ENCODE data around the gene PTGDS.

Gene PTGDS

GRCh38 chr9:136983656-136984314, 6.5 kb downstream of the PTGDS start:
- no peak for TF ChIP-seq ZFX (IDR thresholded peaks at IDR 0.05; ENCODE audit: borderline replicate concordance)
- TF ChIP-seq CTCF (IDR thresholded peaks at IDR 0.05): no peak
- H3K27ac ChIP-seq: no peak overlapping the region

- TF ChIP-seq ZFX (IDR thresholded peaks at IDR 0.05; ENCODE audit: borderline replicate concordance): no peak
- no peak overlapping the region for H3K27ac ChIP-seq
Observed at GRCh38 chr9:136984464-136985026, 7.2 kb downstream of the PTGDS start.

GRCh38 chr9:136985027-136985602, 7.8 kb downstream of the PTGDS start:
- H3K27ac ChIP-seq: no peak overlapping the region
- TF ChIP-seq ZFX (IDR thresholded peaks at IDR 0.05; ENCODE audit: borderline replicate concordance) (no peak), CTCF (IDR thresholded peaks at IDR 0.05) (no peak)

- TF ChIP-seq ZFX (IDR thresholded peaks at IDR 0.05; ENCODE audit: borderline replicate concordance) (no peak), CTCF (IDR thresholded peaks at IDR 0.05) (no peak)
Observed at GRCh38 chr9:136985853-136986252, 8.5 kb downstream of the PTGDS start.

GRCh38 chr9:136988872-136989271, 11.6 kb downstream of the PTGDS start:
- no peak overlapping the region for H3K27ac ChIP-seq
- TF ChIP-seq CTCF (IDR thresholded peaks at IDR 0.05): no peak
- TF ChIP-seq ZFX (IDR thresholded peaks at IDR 0.05; ENCODE audit: borderline replicate concordance): no peak

More at GRCh38 chr9:136985853-136986252, 8.5 kb downstream of the PTGDS start:
- no peak overlapping the region for H3K27ac ChIP-seq

- H3K27ac ChIP-seq: 0 out of 2 replicates have a peak overlapping the region, but pooled peaks have one; percentile 90
- no peak for TF ChIP-seq ZFX (IDR thresholded peaks at IDR 0.05; ENCODE audit: borderline replicate concordance)
- no peak for TF ChIP-seq CTCF (IDR thresholded peaks at IDR 0.05)
Observed at GRCh38 chr9:136990242-136990911, 13.1 kb downstream of the PTGDS start.

- H3K27ac ChIP-seq: peak within 1 kb of the TSS; percentile 90
Observed at GRCh38 chr9:136991993-136992818, 14.9 kb downstream of the PTGDS start, which contains the start of gene PAXX. Gene PAXX (plus strand): TSS chr9:136992422. CDS start chr9:136992444, 22 bp downstream.

More at GRCh38 chr9:136991993-136992818, 14.9 kb downstream of the PTGDS start, which contains the start of gene PAXX:
- TF ChIP-seq CTCF (IDR thresholded peaks at IDR 0.05): no peak
- no peak for TF ChIP-seq ZFX (IDR thresholded peaks at IDR 0.05; ENCODE audit: borderline replicate concordance)
